Stimulated activated CD4-positive, alpha-beta T cell treated with anti-CD3 and anti-CD28 coated beads, Interleukin-2, amount 100 ng/mL, for 4 hours (primary cell): ENCODE results near the gene PEPD.

Experiments
- DNase-seq: peaks from one replicate; pipeline ENCODE4 v3.0.0-alpha.2; 2020; ENCODE audit warnings: low read depth

Gene PEPD

GRCh38 chr19:33422369-33423180 is 99.0 kb downstream of the PEPD start:
- DNase-seq: no peak

- no peak for DNase-seq
These were observed 100.2 kb downstream of the PEPD start for GRCh38 chr19:33421368-33421767.

DNA sequence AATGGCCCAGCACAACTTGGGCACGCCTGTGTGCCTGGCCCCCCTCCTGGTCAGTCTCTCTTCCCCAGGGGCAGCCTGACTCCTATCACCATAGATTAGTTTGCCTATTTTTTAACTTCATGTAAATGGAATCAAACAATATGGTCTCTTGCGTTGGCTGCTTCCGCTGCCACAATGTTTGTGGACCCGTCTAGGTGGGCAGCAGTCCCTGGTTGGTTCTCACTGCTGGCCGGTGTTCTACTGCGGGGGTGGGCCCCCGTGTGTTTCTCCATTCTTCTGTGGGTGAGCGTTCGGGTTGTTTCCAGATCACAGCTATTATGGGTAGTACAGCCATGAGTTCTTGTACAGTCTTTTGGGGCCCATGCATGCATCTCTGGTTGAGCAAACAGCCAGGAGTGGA is 100.8 kb downstream of the PEPD start:
- no peak for DNase-seq

GRCh38 chr19:33419788-33420130 is 101.8 kb downstream of the PEPD start:
- DNase-seq: no peak

- no peak for DNase-seq
These were observed 102.5 kb downstream of the PEPD start for GRCh38 chr19:33418871-33419787.

- no peak for DNase-seq
These were observed 103.1 kb downstream of the PEPD start for GRCh38 chr19:33418461-33418860.

GRCh38 chr19:33417751-33418150 is 103.8 kb downstream of the PEPD start:
- DNase-seq: no peak

DNA sequence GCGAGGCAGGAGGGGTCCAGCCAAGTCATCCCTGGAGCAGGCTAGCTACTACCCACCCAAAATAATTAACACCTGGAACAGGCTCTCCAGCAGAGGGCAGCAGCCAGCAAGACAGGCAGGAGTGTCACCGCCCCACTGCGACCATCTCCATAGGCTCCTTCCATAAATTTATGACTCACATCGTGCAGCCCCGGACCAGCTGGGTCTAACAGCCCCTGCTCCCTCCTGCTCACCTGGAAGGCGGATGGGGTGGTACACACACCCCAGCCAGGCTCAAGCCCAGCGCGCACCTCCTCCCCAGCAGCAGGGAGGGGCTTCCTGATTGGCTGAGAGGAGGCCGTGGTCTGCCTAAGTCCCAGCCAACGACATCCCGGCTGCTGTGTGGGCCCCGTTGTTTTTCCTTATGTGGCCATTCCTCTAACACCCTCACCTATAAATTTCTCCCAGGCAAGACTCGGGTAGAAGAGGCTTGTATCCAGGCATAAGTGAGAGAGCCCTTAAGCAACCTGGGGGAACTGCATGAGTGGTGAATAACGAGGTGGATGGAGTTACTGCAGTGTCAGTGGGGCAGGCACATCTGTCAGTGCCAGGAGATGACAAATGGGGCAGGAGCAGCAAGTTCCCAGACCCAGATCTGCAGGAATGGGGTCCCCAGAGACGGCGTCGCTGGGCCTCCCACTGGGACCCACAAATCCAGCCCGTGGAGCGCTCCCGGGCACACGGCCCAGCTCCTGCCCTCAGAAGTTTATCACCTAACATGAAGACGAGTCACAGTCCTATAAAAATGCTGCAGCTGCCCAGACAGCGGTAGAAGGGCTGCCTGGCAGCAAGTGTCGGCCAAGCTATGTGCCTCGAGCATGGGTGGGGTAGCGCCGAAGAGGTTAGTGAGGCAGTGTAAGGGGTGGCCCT is 105.0 kb downstream of the PEPD start:
- peak; percentile 56 for DNase-seq

DNA sequence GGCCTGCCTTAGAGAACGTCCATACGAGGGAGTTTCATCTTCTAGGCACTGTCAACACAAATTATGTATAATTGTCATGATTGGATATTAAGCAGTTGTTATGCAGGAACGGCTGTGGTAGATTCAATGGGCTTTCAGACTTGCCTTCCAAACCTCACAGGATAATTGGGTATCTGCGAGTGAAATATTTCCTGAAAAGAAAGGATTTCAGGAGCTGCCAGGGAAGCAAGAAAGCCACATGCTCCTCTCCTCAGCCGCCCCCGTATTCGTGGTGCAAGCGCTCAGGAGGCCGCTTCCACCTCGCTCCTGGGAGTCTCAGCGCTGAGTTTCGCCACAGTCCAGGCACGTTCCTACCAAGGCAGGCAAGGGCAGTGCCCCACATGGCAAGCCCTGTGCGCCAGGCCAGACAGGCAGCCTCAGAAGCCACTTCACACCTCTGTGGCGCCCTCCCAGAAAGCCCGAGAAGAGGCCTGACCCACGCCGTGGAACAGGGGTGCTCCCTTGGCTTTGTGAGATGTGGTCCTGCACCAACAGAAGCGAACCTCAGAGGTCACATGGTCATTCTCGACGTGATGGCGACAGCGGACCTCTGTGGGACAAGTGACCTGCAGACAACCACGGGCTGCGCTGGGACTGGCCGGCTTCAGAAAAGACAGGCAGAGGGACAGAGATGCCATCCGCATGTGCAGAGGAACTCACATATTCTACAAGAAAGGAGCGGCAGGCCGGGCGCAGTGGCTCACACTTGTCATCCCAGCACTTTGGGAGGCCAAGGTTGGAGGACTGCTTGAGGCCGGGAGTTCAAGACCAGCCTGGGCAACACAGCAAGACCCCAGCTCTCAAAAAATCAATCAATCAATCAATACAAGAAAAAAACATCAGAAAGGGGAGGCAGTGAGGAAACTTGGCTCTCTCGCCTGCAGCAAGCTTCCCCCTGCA is 106.7 kb downstream of the PEPD start:
- no peak for DNase-seq

DNA sequence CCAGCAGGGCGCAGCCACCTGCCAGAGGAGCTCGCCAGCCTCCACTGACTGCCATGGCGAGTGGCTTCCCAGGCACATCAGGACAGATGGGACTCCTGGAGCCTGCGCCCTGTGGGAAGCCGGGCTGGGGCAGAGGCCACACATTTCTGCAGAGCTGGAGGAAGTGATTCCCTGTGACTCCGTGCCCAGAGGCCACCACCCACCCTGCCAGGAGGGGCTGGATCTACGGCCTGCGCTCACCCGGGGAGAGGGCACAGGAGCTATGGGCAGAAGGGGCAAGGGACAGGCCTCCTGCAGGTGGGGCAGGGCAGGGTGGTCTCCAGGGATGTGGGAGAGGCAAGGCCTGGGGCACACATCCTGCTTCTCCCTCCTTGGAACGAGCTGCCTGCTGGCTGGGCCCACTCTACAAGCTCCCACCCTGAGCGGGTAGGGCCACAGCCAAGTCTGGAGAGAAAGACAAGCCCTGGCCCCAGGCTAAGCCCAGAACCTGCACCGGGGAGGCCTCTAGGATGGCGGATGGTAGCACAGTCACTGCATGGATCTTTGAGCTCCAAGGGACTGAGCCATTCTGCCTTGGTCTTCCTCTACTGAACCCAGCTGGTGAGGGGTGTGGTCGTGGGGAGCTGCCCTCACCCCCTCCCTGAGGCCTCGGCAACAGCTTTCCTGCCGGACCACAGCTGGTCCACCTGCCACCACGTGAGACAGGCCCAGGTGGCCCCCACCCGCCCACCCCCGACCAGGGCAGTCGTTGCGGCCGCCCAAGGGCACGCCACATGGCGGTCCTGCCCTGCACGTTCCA is 107.5 kb downstream of the PEPD start:
- DNase-seq: no peak

DNA sequence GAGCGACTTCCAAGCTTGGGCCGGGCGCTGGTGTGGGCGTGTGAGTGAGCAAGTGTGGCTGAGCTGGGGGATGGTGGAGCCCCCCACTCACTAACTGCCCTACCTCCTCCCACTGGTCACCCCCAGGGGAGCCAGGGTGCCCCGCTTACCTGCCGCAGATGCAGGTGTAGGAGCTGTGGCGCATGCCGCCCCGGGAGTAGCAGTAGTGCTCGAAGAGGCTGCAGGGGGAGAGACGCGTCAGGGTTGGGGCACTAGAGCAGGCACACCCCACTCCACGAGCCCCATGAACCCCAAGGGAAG is 108.2 kb downstream of the PEPD start:
- DNase-seq: no peak

DNA sequence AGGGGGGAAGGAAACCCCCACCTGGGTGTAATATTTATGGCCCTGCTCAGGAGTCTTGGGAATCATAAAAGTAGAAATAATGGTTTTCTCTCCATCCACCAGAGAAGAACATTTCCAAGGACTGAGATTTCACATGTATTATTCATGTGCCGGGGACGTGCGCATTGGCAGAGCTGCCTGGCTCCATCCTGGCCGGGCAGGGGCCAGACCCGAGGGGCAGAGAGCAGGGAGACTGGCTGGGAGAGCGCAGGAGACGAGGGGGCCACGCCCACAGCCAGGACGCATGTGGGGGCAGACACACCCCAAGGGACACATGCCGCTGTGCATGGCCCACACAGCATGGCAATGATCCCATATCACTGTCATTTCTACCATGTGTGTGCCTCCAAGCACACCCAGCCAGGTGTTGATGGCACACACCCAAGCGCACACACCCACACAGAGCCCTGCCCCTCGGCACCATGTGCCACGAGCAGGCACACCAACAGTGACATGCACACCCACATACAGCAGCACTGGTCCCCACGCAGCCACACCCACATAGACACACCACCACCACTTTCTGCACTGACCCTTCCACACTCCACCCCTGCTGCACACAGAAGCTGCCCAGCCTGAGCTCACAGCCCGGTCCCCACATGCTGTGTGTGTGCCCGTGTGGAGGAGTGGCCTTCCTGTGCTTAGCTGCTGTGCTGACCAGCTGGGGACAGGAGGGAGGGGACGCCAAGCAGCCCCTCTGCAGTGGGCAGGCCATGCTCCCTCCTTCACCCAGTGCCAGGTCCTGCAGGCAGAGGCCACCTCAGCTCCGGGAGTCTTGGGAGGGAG is 108.8 kb downstream of the PEPD start:
- DNase-seq: no peak

GRCh38 chr19:33411621-33412180 is 109.9 kb downstream of the PEPD start:
- no peak for DNase-seq

- no peak for DNase-seq
These were observed 110.6 kb downstream of the PEPD start for GRCh38 chr19:33410915-33411401.

GRCh38 chr19:33409906-33410685 is 111.5 kb downstream of the PEPD start:
- no peak for DNase-seq

DNA sequence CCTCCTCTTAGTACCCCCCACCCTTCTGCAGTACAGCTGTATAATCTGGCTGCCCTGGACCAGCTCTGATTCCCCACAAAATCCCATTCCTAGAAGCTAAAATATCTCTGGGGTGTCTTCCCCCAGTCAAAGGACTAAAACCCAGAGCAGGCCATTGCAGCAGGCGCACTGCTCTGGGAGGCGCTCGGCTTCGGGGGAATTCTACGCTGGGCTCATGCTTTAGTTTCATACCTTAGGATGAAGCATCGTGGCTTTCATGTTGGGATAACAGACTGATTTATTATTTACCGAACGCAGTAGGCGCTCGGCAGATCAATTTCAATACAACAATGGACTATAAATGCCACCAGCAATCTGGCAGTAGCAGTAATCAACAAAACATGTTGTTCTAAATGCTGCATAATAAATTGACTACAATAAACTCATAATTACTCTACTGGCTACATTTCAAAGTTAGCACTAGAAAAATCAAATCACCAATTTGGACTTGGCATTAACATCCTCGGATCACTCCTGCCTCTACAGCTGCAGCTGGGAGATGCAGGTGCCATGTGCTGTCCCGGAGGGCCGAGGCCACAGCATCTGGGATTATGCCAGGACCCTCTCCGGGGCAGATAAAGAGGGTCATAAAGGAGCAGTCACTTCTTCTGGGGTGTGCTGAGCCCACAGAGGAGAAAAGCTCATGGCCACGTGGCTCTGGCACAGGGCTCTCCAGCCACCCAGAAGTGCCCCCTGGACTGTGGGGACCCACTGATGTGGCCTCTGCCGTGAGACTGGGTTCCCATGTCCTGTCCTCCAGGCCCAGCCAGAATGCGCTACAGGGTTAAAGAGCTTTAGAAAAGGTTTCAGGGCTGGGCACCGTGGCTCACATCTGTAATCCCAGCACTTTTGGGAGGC is 112.8 kb downstream of the PEPD start:
- no peak for DNase-seq

DNA sequence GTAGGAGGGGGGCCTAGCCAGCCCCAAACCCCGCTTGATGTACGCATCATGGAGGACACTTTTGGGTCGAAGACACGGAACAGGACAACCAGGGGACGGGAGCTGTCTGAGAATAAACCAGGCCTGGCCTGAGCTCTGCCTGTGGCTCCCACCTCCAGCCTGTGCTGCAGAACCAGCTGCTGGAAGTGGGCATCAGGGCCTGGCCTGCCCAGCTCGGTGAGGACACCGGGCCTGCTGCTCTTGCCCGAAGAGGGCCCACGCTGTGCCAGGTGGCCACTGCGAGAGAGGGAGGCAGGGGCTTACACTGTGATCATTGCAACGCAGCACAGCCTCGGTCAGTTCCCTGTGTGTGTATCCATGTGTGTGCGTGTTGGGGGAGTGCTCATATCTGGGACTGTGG is 113.5 kb downstream of the PEPD start:
- no peak for DNase-seq
